Activated B cell treated with CpG ODN at 0.5 μM for 24 hours (primary cell): ENCODE results near the gene ACVR1B. TPM values are rescaled to one million over a fixed set of nuclear protein-coding genes. Genes with fewer than 3 reads are reported as not detected.
A peak's percentile ranks its signal among the peaks of the same experiment; 100 is the strongest.

Experiments
- ATAC-seq: fragments of 200-7000 bp; cut with Tn5 transposase; one replicate; pipeline ENCODE4 v1.10.0; 2021; ENCODE audit warnings: low read depth, mild to moderate bottlenecking, moderate library complexity
- CTCF ChIA-PET: fragments of 350-600 bp; sonication (Branson Sonifier 250); formaldehyde crosslinking; loops from one replicate; lab custom pipeline; 2021; ENCODE audit warnings: antibody characterized with exemption; lab: Charles Lee
- POLR2A ChIA-PET: fragments of 350-600 bp; sonication (Branson Sonifier 250); formaldehyde crosslinking; loops from one replicate; lab custom pipeline; 2021; ENCODE audit warnings: antibody characterized with exemption; lab: Charles Lee
- DNase-seq: peaks from one replicate; pipeline ENCODE4 v3.0.0; 2022
- H3K27ac Mint-ChIP-seq: one replicate; pipeline ENCODE4 v1.8.0; 2020; ENCODE audit warnings: mixed read lengths
- H3K27me3 Mint-ChIP-seq: one replicate; pipeline ENCODE4 v1.8.0; 2021; ENCODE audit warnings: mixed read lengths
- H3K36me3 Mint-ChIP-seq: one replicate; pipeline ENCODE4 v1.8.0; 2021; ENCODE audit warnings: low read depth, mixed read lengths
- H3K4me1 Mint-ChIP-seq: one replicate; pipeline ENCODE4 v1.8.0; 2021; ENCODE audit warnings: mixed read lengths
- H3K4me3 Mint-ChIP-seq: one replicate; pipeline ENCODE4 v1.8.0; 2020; ENCODE audit warnings: mild to moderate bottlenecking, mixed read lengths
- H3K9me3 Mint-ChIP-seq: one replicate; pipeline ENCODE4 v1.8.0; 2020; ENCODE audit warnings: mixed read lengths
- intact Hi-C: fragments of 100-400 bp; cut with micrococcal nuclease; formaldehyde crosslinking; loops from one replicate; pipeline ENCODE4 v1.15.1; 2024
- total RNA-seq: library from RNA; stranded (reverse); gene quantifications from 2 replicates; pipeline ENCODE4 v1.2.3, GENCODE V29; 2022
- TF ChIP-seq, protein P1 (sequence below): fragments of 200-600 bp; IDR thresholded peaks from one replicate; pipeline ENCODE4 v1.8.0; 2022; ENCODE audit warnings: antibody characterized with exemption, mild to moderate bottlenecking

The ACVR1B gene
- 7.8 and 10.0 TPM in 2 replicates for total RNA-seq

DNA sequence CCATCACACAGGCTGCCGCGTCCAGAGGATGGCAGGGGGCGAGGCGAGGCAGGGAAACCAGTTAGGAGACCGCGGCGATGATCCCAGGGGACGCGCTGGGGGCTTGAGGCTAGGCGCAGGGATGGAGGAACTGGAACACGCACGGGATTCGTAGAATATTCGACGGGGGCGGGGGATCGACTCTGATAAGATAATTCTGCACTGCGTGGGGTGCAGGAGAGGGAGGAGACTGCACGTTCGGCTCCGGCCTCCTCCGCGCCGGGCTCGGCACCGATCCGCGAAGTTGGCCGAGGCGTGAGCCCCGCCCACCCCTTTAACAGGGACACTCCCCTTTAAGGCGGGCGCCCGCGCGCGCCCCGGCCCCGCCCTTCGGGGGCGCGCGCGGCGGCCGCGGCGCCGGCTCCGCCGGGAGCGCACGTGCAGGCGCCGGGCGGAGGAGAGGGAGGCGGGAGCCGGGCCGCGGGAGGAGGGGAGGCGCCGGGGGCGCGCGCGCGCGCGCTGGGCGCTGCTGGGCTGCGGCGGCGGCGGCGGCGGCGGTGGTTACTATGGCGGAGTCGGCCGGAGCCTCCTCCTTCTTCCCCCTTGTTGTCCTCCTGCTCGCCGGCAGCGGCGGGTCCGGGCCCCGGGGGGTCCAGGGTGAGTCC lies at the start of gene ACVR1B:
Gene ACVR1B, plus strand, starts transcription at position 501 of the 644 bp plus-strand sequence. Its CDS starts 45 bp downstream, at position 546.
- Mint-ChIP-seq H3K4me3 (peak within 1 kb of the TSS; percentile 93), H3K4me1 (peaks cover 18% of the 10 kb centered on the region), H3K9me3 (no peaks in the 10 kb centered on the region), H3K36me3 (no peaks in the 10 kb centered on the region), H3K27me3 (peaks cover 15% of the 10 kb centered on the region), H3K27ac (peak within 1 kb of the TSS; percentile 68)
- TF ChIP-seq, protein P1, sequence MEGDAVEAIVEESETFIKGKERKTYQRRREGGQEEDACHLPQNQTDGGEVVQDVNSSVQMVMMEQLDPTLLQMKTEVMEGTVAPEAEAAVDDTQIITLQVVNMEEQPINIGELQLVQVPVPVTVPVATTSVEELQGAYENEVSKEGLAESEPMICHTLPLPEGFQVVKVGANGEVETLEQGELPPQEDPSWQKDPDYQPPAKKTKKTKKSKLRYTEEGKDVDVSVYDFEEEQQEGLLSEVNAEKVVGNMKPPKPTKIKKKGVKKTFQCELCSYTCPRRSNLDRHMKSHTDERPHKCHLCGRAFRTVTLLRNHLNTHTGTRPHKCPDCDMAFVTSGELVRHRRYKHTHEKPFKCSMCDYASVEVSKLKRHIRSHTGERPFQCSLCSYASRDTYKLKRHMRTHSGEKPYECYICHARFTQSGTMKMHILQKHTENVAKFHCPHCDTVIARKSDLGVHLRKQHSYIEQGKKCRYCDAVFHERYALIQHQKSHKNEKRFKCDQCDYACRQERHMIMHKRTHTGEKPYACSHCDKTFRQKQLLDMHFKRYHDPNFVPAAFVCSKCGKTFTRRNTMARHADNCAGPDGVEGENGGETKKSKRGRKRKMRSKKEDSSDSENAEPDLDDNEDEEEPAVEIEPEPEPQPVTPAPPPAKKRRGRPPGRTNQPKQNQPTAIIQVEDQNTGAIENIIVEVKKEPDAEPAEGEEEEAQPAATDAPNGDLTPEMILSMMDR = no peak
- ATAC-seq (peak; percentile 95), DNase-seq (peak; percentile 74)
- POLR2A ChIA-PET = interaction anchor here (1.0 to 1.4 kb wide), 3 partner anchors 12 to 55 kb away, joined by 3 to 10 read pairs (median 4); no protein-coding TSS in a partner anchor
- intact Hi-C loops = loop anchor here (1.0 kb wide), 2 partner anchors 20 to 29 kb away; no protein-coding TSS in a partner anchor
- CTCF ChIA-PET = no interaction called here

DNA sequence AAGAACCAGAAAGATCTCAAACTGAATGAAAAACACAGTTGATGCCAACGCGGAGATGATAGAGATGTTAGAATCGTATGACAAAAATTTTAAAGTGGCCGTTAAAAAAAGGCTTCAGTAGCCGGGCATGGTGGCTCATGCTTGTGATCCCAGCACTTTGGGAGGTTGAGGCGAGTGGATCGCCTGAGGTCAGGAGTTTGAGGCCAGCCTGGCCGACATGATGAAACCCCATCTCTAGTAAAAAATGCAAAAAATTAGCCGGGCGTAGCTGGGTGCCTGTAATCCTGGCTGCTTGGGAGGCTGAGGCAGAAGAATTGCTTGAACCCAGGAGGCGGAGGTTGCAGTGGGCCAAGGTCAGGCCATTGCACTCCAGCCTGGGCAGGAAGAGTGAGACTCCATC lies 49.6 kb upstream of the ACVR1B start:
- ChIA-PET CTCF (no interaction called here), POLR2A (no interaction called here)
- Mint-ChIP-seq H3K36me3 (no peaks in the 10 kb centered on the region), H3K9me3 (no peaks in the 10 kb centered on the region), H3K27me3 (peaks cover 9% of the 10 kb centered on the region), H3K4me3 (no peak overlapping the region), H3K4me1 (no peaks in the 10 kb centered on the region), H3K27ac (no peak overlapping the region)
- intact Hi-C loops = no loop called here
- DNase-seq = no peak
- TF ChIP-seq, protein P1 = no peak
- no peak for ATAC-seq

DNA sequence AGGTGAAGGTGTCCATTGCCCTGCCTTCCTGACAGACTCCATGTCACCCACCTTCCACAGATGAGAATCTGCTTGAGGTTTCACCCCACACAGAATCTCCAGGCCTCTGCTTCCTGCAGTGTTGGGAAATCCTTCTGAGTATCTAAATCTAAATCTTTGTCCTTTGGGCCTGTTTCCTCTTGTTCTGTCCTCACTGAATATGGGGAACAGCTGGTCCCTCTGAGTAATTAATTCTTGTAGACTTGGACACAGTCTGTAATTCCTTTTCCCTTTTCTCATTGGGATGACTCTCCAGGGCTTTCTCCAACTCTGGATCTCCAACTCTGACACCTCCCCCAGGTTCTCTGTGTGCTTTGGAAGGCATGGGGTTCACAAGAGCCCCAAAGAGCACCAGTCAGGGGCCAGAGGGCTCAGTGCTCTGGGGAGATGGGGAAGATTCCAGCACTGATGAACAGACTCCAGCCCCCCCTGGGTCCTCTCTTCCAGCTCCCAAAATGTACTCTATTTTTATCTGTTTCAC lies 46.5 kb upstream of the ACVR1B start:
- TF ChIP-seq, protein P1 = no peak
- DNase-seq = no peak
- Mint-ChIP-seq H3K27me3 (peaks cover 22% of the 10 kb centered on the region), H3K36me3 (no peaks in the 10 kb centered on the region), H3K9me3 (no peaks in the 10 kb centered on the region), H3K4me3 (no peak overlapping the region), H3K4me1 (no peaks in the 10 kb centered on the region), H3K27ac (no peak overlapping the region)
- ChIA-PET POLR2A (interaction anchor here (1.3 kb wide), 1 partner anchor 120 kb away, joined by 3 read pairs; no protein-coding TSS in a partner anchor), CTCF (interaction anchor here (1.4 kb wide), 1 partner anchor 10 kb away, joined by 4 read pairs; no protein-coding TSS in a partner anchor)
- intact Hi-C loops = no loop called here
- ATAC-seq = no peak

DNA sequence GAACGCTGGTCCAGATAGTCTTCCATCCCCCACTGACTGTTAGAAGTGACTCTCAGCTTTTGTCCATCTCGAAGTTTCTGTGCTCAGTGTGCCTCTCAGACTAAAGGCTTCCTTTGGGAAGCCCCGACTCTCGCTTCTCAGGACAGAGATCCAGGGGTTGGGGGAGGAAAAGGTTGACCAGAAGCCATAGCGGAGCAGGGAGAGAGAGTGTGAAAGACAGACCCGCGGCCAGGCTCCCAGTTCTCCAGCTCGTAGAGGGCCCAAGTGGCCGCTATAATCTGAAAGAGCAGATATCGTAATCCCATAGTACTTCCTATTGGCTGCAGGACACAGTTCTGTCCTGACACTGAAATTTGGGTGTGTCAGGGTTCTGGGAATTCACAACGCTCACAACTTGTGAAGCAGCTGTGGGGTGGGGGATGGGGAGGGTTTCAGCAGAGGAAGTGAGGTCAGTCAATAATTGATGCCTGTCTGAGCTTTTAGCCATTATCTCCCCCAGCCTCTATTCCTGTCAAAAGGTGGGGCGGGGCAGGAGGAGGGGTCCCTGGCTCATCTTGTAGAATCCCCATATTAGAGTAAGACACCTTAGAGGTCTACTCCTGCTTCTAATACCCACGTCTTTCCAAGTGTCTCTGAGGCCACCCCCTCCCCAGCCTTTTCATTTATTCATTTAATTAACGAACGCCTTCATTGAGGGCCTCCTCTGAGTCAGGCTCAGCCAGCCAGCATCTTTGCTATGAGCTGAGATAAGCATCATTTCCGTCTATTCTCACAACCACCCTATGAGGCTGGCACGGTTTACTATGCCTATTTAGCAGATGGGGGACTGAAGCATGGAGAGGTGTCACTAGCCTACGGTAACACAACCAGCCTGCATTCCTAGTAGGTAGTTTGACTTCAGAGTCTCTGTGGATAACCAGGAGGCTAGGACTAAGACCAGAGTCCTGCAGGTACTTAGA lies 45.7 kb upstream of the ACVR1B start:
- H3K9me3 Mint-ChIP-seq = no peaks in the 10 kb centered on the region
- intact Hi-C loops = no loop called here
- H3K36me3 Mint-ChIP-seq = no peaks in the 10 kb centered on the region
- H3K27ac Mint-ChIP-seq = no peak overlapping the region
- ATAC-seq (no peak), DNase-seq (no peak)
- ChIA-PET POLR2A (interaction anchor here (1.3 kb wide), 1 partner anchor 120 kb away, joined by 3 read pairs; no protein-coding TSS in a partner anchor), CTCF (interaction anchor here (1.4 kb wide), 1 partner anchor 9 kb away, joined by 4 read pairs; no protein-coding TSS in a partner anchor)
- peaks cover 21% of the 10 kb centered on the region for H3K27me3 Mint-ChIP-seq
- TF ChIP-seq, protein P1 = no peak
- no peak overlapping the region for H3K4me3 Mint-ChIP-seq
- no peaks in the 10 kb centered on the region for H3K4me1 Mint-ChIP-seq
